ENCODE measurements around the gene ZNF12.

DNA sequence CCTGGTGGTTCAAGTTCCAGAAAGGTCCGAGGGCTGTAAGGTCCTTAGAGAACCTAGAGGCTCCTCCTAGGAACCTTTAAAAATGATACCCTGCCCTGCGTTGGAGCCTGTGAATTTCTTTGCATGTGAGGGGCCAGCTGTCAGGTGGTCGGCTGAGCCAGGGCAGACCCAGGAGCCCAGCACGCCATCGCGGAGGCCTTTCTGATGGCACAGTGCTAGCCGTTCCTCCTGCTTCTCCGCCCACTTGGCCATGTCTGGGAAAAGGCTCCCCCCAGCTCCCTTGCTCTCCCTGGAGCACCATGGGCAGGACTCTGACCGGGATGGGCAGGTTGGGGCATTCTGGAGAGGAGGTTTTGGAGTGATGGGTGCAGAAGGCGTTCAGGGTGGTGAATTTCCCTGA, 62.0 kb downstream of the ZNF12 start:
- TF ChIP-seq, protein P1, sequence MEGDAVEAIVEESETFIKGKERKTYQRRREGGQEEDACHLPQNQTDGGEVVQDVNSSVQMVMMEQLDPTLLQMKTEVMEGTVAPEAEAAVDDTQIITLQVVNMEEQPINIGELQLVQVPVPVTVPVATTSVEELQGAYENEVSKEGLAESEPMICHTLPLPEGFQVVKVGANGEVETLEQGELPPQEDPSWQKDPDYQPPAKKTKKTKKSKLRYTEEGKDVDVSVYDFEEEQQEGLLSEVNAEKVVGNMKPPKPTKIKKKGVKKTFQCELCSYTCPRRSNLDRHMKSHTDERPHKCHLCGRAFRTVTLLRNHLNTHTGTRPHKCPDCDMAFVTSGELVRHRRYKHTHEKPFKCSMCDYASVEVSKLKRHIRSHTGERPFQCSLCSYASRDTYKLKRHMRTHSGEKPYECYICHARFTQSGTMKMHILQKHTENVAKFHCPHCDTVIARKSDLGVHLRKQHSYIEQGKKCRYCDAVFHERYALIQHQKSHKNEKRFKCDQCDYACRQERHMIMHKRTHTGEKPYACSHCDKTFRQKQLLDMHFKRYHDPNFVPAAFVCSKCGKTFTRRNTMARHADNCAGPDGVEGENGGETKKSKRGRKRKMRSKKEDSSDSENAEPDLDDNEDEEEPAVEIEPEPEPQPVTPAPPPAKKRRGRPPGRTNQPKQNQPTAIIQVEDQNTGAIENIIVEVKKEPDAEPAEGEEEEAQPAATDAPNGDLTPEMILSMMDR (IDR thresholded peaks at IDR 0.05; ENCODE audit: poor library complexity, severe bottlenecking): no peak
- no peak for TF ChIP-seq EP300 (conservative IDR thresholded peaks at IDR 0.05; ENCODE audit: poor library complexity, severe bottlenecking)
